Memory B cell (primary cell): Measurements from ENCODE around the gene MAPKAP1.
A peak's percentile ranks its signal among the peaks of the same experiment; 100 is the strongest.
"Not testable (repeated sequence)": the region's sequence is repeated elsewhere in the genome, so short reads cannot be mapped to it uniquely, and the experiment has no call there.

Source experiments
- ATAC-seq: fragments of 150-1000 bp; cut with Tn5 transposase; 2 replicates; pipeline ENCODE4 v1.10.0; 2021; ENCODE audit warnings: low read depth, mild to moderate bottlenecking, moderate library complexity
- DNase-seq, 2 donors: peaks; one replicate each; pipeline ENCODE4 v3.0.0; 2022; ENCODE audit warnings: low spot score in 2 of 2
- H3K27ac Mint-ChIP-seq: one replicate; pipeline ENCODE4 v1.8.0; 2022; ENCODE audit warnings: mild to moderate bottlenecking, moderate library complexity, mixed read lengths
- H3K27me3 Mint-ChIP-seq: one replicate; pipeline ENCODE4 v1.8.0; 2022; ENCODE audit warnings: mixed read lengths
- H3K36me3 Mint-ChIP-seq: one replicate; pipeline ENCODE4 v1.8.0; 2022; ENCODE audit warnings: mild to moderate bottlenecking, mixed read lengths
- H3K4me1 Mint-ChIP-seq: one replicate; pipeline ENCODE4 v1.8.0; 2022; ENCODE audit warnings: mixed read lengths
- H3K4me3 Mint-ChIP-seq: one replicate; pipeline ENCODE4 v1.8.0; 2022; ENCODE audit warnings: mild to moderate bottlenecking, moderate library complexity, mixed read lengths
- H3K9me3 Mint-ChIP-seq: one replicate; pipeline ENCODE4 v1.8.0; 2022; ENCODE audit warnings: mixed read lengths

Gene MAPKAP1

DNA sequence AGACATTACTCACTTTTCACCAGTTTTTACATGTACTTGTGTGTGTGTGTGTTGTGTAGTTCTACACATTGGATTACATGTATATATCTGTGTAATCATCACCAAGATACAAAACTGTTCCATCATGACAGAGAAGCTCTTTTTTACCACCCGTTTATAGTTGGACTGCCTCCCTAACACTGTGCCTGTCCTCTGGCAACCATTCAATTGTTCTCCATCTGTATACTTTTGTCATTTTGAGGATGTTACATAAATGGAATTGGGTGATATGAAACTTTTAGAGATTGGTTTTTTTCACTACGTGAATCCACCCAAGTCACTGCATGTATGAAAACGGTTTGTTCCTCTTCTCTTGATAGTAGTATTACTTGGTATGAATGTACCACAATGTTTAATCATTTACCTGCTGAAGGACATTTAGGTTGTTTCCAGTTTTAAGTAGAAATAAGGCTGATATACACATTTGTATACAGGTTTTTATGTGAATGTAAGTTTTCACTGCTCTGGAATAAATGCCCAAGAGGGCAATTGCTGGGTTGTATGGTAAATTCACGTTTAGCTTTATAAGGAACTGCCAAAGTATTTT is 126.2 kb downstream of the MAPKAP1 start:
- Mint-ChIP-seq H3K9me3 (peaks cover 4% of the 10 kb centered on the region), H3K4me1 (peaks cover 6% of the 10 kb centered on the region), H3K4me3 (no peak overlapping the region), H3K27me3 (no peaks in the 10 kb centered on the region), H3K27ac (no peak overlapping the region), H3K36me3 (peaks cover 40% of the 10 kb centered on the region)
- ATAC-seq (no peak), DNase-seq (no peak)

DNA sequence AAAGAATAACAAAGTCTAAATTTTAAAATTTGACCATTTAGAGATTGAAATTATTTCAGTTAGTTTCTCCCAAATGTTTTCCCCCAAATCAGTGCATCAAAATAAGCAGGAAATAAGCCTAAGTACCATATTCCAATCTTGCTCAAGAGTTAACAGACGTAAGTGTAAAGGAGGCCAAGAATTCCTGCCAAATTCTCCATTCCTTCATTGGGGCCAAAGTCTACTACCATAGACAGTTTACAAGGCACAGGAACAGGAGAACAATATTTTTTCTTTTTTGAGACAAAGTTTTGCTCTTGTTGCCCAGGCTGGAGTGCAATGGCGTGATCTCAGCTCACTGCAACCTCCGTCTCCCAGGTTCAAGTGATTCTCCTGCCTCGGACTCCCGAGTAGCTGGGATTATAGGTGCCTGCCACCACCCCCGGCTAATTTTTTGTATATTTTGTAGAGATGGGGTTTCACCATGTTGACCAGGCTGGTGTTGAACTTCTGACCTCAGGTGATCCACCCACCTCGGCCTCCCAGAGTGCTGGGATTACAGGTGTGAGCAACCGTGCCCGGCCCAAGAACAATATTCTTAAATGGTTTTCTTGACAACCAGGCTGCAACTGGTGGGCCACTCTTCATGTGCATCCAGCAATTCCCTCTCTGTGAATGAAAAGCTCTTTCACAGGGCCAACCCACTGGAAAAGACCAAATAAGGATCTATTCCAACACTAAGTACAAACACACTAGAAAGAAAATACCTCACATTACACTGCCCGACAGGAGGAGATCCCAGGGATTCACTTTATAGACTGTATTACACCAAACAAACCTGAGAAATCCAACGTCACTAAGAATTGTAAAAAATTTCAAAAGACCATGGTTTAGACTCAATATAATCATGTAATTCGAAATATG is 127.7 kb downstream of the MAPKAP1 start:
- Mint-ChIP-seq H3K27ac (peak overlapping the region; percentile 25), H3K4me1 (peaks cover 6% of the 10 kb centered on the region), H3K27me3 (no peaks in the 10 kb centered on the region), H3K4me3 (no peak overlapping the region), H3K36me3 (peaks cover 43% of the 10 kb centered on the region), H3K9me3 (peaks cover 4% of the 10 kb centered on the region)
- ATAC-seq, result no peak
- DNase-seq, result no peak

DNA sequence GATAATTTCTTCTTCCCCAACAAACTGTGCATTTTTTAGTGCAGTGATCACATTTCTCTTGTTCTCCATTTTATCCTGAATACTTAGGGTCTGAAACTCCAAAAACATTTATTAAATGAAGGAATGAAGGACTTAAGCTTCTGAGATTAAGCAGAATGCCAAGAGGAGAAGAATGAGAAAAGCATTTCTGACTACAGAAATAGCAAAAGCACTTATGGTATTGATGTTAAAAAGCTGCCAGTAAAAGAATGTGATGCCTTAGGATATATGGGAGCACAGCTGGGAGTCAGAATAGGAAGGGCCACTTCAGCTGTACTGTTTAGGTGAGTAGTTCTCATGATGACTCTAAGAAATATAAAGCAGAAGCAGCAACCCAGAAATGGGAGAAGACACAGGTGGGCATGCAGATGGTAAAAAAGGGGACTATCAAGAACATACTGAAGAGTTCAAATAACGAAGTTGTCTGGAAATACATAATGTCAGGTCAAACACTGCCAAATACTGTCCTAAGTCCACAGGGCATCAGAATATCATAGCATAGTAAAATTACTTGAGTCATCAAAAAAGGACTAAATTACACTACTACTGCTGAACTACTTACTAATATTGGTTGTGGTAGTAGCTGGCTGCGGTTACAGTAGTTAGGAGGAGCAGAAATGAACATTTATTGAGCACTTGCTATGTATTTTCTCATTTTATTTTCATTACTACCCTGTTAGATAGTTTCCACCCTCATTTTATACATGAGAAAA is 132.7 kb downstream of the MAPKAP1 start:
- DNase-seq (no peak), ATAC-seq (no peak)
- Mint-ChIP-seq H3K36me3 (peaks cover 29% of the 10 kb centered on the region), H3K27me3 (no peaks in the 10 kb centered on the region), H3K9me3 (peaks cover 5% of the 10 kb centered on the region), H3K4me3 (no peak overlapping the region), H3K27ac (no peak overlapping the region), H3K4me1 (no peaks in the 10 kb centered on the region)

DNA sequence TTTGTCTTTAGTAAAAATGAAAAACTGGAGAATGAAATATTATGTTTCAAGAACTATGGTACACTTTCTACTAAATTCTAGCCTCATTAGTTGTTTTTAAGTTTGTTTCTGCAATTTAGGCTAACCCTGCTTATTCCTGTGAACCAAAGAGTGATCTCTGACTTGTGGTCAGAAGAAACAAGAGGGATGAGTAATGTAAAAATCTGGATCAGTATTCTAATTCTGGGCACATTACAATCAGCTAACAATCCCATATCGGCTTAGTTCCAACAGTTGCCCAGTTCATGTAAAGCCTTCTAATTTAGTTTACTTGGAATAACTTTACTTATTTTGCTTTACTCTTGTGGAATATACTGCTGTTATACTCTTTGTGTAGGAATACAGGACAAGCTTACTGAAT is 134.5 kb downstream of the MAPKAP1 start:
- not testable (repeated sequence) for H3K9me3 Mint-ChIP-seq, H3K4me3 Mint-ChIP-seq, H3K27me3 Mint-ChIP-seq, H3K27ac Mint-ChIP-seq, H3K4me1 Mint-ChIP-seq, DNase-seq, ATAC-seq
- H3K36me3 Mint-ChIP-seq, result peaks cover 33% of the 10 kb centered on the region

DNA sequence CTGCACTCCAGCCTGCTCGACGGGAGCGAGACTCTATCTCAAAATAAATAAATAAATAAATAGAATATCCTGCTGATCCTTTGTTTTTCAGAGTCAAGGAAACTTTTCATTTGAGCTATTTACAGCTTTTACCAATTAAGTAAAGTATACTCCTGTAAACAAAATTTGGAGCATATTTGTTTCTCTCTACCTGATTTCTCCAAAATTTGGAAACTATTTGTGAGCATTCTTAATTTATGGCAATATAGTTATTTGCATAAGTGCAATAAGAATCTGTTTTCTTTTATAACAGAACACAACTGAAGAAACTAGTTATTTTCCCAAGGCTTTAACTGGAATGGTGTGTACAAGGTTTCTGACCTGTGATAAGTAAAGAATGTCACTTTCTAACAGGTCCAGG is 135.2 kb downstream of the MAPKAP1 start:
- H3K4me1 Mint-ChIP-seq, H3K9me3 Mint-ChIP-seq, DNase-seq, H3K27ac Mint-ChIP-seq, ATAC-seq, H3K27me3 Mint-ChIP-seq, H3K4me3 Mint-ChIP-seq: not testable (repeated sequence)
- H3K36me3 Mint-ChIP-seq, result peaks cover 35% of the 10 kb centered on the region

DNA sequence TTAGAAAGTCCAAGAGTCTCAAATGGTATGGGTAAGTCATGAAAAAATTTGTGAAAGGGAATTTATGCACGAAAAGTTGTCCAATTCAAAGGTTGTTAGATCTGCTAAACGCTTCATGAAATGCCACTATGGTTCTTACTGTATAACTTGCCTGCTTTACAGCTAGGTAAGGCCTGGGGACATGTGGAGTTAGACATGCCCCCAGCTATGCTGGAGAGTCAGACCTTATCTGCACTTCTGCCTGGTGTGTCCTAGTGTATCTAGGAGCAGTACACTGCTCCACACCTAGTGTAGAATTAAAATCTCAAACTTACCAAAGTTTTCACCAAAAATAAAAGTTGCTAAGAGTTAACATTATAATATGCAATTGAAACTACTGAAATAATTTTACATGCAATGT is 136.8 kb downstream of the MAPKAP1 start:
- Mint-ChIP-seq H3K27me3 (no peaks in the 10 kb centered on the region), H3K4me1 (peaks cover 2% of the 10 kb centered on the region), H3K9me3 (peaks cover 3% of the 10 kb centered on the region), H3K36me3 (peaks cover 26% of the 10 kb centered on the region), H3K4me3 (no peak overlapping the region), H3K27ac (no peak overlapping the region)
- ATAC-seq, result no peak
- DNase-seq, result no peak

DNA sequence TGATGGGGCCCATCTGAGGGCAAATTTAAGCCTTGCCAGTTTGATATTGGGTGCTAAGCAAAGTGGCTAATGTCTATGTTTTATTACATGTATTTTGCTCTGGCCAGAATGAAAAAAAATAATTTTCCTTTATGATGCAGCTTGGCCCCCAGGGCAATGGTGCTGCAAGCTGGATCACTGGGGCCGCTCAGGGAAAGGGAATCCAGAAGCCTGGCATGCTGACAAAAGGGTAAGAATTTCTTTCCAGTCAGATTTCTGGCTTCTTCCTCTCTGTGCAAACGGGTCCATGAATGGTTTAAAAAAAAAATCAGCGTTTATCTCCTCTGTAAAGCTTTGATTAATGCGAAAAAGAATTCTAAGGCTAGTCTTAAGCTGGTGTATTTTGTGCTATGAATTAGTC is 138.4 kb downstream of the MAPKAP1 start:
- Mint-ChIP-seq H3K4me1 (peaks cover 2% of the 10 kb centered on the region), H3K36me3 (peaks cover 20% of the 10 kb centered on the region), H3K9me3 (peaks cover 3% of the 10 kb centered on the region), H3K27ac (no peak overlapping the region), H3K4me3 (no peak overlapping the region), H3K27me3 (no peaks in the 10 kb centered on the region)
- DNase-seq (no peak), ATAC-seq (no peak)

DNA sequence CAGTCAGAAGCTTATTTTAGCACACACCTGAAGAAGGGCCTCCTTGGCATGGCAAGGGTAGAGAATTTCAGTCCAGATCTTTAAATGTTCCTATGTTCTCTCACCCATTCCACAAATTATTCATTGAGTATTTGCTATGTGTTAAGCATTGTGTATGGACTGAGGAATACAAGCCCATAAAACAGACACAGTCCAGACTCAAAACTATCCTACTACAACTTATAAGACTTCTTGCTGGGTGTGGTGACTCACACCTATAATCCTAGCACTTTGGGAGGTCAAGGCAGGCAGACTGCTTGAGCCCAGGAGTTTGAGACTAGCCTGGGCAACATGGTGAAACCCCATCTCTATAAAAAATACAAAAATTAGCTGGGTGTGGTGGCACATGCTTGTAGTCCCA is 141.0 kb downstream of the MAPKAP1 start:
- DNase-seq, H3K27ac Mint-ChIP-seq, H3K27me3 Mint-ChIP-seq, ATAC-seq, H3K9me3 Mint-ChIP-seq, H3K4me3 Mint-ChIP-seq: not testable (repeated sequence)
- Mint-ChIP-seq H3K36me3 (peaks cover 15% of the 10 kb centered on the region), H3K4me1 (peaks cover 13% of the 10 kb centered on the region)

DNA sequence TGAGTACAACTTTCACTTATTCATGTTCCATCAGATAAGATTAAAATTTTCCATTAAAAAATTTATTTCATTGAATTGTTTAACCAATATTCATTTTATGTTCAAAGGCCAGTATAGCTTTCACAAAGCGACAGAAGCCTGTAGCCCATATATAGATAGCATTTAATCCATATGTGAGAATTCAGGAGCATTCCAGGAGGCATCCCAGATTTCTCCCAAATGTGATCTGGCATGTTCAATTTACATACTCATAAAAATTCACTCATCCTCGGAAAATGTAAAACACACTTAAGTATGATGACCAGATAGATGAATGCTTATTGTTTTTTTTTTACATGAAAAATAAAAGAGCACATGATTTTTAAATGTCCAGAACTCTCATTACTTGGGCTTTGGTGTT is 141.9 kb downstream of the MAPKAP1 start:
- Mint-ChIP-seq H3K9me3 (no peaks in the 10 kb centered on the region), H3K27ac (no peak overlapping the region), H3K36me3 (peaks cover 13% of the 10 kb centered on the region), H3K4me3 (no peak overlapping the region), H3K27me3 (no peaks in the 10 kb centered on the region), H3K4me1 (peaks cover 16% of the 10 kb centered on the region)
- ATAC-seq, result no peak
- no peak for DNase-seq

DNA sequence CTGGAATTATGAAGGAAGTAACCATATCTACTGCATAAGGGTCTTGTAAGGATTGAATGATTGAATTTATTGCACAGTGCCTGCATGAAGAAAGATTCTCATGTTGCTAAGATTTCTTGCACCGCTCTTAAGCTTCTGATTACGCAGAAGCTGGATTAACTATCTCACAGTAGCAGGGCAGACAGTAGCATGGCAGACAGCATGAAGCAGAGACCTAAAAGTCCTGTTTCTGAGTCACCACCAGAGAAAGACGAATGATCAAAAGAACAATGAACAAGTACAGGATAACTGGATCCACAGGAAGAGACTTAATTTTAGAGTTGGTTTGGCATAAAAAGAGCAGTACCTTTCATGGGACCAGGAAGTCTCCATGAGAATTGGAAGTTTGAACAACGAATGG is 142.4 kb downstream of the MAPKAP1 start:
- Mint-ChIP-seq H3K36me3 (peaks cover 12% of the 10 kb centered on the region), H3K9me3 (no peaks in the 10 kb centered on the region), H3K27me3 (no peaks in the 10 kb centered on the region), H3K4me1 (peaks cover 16% of the 10 kb centered on the region), H3K4me3 (no peak overlapping the region), H3K27ac (no peak overlapping the region)
- ATAC-seq (no peak), DNase-seq (no peak)

DNA sequence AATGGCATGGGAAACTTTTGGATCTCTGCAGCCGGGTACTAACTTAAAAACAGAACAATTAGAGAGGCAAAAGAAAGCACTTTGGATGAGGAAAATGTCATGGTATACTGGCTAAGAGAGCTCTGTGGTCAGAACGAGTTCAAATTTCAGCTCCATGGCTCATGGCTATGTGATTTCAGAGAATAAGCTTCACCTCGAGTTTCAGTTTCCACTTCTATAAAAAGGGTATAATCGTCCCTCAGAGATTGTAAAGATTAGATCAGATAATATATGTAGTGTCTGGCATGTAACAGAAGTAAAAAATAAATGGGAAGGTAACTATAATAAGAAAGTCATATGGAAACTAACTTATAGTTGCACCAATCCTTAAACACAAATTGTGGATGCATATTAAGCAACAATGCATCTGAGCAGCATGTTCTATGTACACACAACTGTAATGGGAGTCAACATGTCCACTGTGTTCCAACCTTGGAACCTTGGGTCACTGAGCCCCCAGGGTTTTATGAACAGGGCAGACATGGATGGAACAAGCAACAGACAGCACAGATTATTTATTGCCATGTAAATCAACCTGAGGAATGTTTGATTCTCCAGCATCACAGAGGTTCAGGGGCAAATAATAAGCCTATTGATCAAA is 145.4 kb downstream of the MAPKAP1 start:
- no peak overlapping the region for H3K4me3 Mint-ChIP-seq
- ATAC-seq, result no peak

DNA sequence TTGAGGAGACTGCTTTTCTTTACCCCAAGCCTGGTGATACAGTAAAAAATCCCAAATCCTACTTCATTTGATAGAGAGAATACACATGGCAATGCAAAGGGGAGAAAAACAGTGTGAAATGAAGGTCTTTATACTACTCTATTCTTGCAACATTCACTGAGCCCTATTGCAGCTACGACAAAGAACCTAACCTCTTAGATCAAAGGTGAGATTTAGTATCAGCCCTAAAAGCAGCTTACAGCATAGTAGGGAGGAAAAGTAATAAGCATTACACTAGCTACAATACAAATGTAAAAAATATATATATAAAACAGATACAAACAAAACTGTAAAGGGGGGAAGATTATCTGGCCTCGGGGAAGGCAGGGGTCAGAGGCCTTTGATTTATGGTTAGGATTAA is 147.1 kb downstream of the MAPKAP1 start:
- Mint-ChIP-seq H3K36me3 (peaks cover 10% of the 10 kb centered on the region), H3K4me3 (no peak overlapping the region), H3K27me3 (no peaks in the 10 kb centered on the region), H3K9me3 (no peaks in the 10 kb centered on the region), H3K27ac (peak overlapping the region; percentile 16), H3K4me1 (peaks cover 16% of the 10 kb centered on the region)
- ATAC-seq (no peak), DNase-seq (no peak)

More for the DNA sequence above, 145.4 kb downstream of the MAPKAP1 start:
- Mint-ChIP-seq H3K27ac (peak overlapping the region; percentile 85), H3K9me3 (no peaks in the 10 kb centered on the region), H3K36me3 (peaks cover 10% of the 10 kb centered on the region), H3K4me1 (peaks cover 14% of the 10 kb centered on the region), H3K27me3 (no peaks in the 10 kb centered on the region)
- DNase-seq, result no peak

DNA sequence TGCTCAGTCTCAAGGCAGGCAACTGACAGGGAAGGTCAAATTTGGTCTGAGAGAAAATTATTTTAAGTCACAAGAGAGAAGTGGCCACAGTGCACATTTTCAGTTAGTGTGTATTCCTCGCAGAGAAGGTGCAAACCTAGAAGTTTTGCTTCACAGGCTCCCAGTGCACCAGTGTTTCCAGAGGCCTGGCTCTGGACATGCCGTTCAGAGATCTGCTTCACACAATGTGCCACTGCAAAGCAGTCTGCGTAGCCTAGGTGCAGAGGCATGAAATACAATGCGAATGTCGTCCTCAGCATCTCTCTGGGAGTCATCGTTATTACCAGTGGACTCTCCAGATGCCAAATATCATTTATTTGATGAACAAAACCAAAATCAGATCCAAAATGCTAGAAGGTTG is 147.8 kb downstream of the MAPKAP1 start:
- H3K4me3 Mint-ChIP-seq, result no peak overlapping the region

More for the DNA sequence above, 147.8 kb downstream of the MAPKAP1 start:
- peaks cover 16% of the 10 kb centered on the region for H3K4me1 Mint-ChIP-seq
- peak overlapping the region; percentile 16 for H3K27ac Mint-ChIP-seq
- no peaks in the 10 kb centered on the region for H3K9me3 Mint-ChIP-seq
- ATAC-seq, result no peak
- peaks cover 9% of the 10 kb centered on the region for H3K36me3 Mint-ChIP-seq
- DNase-seq, result no peak
- H3K27me3 Mint-ChIP-seq, result no peaks in the 10 kb centered on the region
